K562 (cell line): ENCODE measurements around the gene H3-3A. TPM values are rescaled to one million over a fixed set of nuclear protein-coding genes. Genes with fewer than 3 reads are reported as not detected.
A peak's percentile ranks its signal among the peaks of the same experiment; 100 is the strongest.

Experiments
- CBX3 ChIP-seq, 2 experiments: IDR thresholded peaks; 1 replicate in 1 of 2; 2 replicates in 1 of 2; pipeline ENCODE4 v1.6.1; 2012; ENCODE audit warnings: inconsistent platforms in 2 of 2, low read length in 2 of 2, borderline replicate concordance in 1 of 2, control low read depth in 1 of 2
- DDX20 ChIP-seq: fragments of 450-650 bp; IDR thresholded peaks from 2 replicates; pipeline ENCODE4 v1.6.1; 2016; ENCODE audit warnings: missing genetic modification characterization, low read depth, mild to moderate bottlenecking, missing compliant biosample characterization, moderate library complexity
- EHMT2 ChIP-seq: fragments of 450-650 bp; IDR thresholded peaks from 2 replicates; pipeline ENCODE4 v1.6.1; 2018; ENCODE audit warnings: antibody characterized with exemption
- ESRRB ChIP-seq: fragments of 250-450 bp; sonication (Bioruptor Pico); IDR thresholded peaks from 2 replicates; pipeline ENCODE4 v1.5.0; 2020; ENCODE audit warnings: mild to moderate bottlenecking, moderate library complexity, borderline replicate concordance
- GATAD2B ChIP-seq: fragments of 450-650 bp; IDR thresholded peaks from 2 replicates; pipeline ENCODE4 v1.6.1; 2017; ENCODE audit warnings: mild to moderate bottlenecking, borderline replicate concordance
- HDAC6 ChIP-seq: IDR thresholded peaks from 2 replicates; pipeline ENCODE4 v1.6.1; 2012; ENCODE audit warnings: low read depth, mild to moderate bottlenecking, control low read depth, inconsistent platforms, low read length, moderate library complexity
- HNRNPH1 ChIP-seq: fragments of 200-400 bp; formaldehyde crosslinking; optimal IDR thresholded peaks from 2 replicates; pipeline ENCODE3; 2017; ENCODE audit warnings: low read depth, mild to moderate bottlenecking, low read length, moderate library complexity
- KAT8 ChIP-seq: fragments of 450-650 bp; IDR thresholded peaks from 2 replicates; pipeline ENCODE4 v1.6.1; 2016; ENCODE audit warnings: low read depth, mild to moderate bottlenecking
- NUFIP1 ChIP-seq: fragments of 450-650 bp; IDR thresholded peaks from 2 replicates; pipeline ENCODE4 v1.6.1; 2018; ENCODE audit not compliant: partially characterized antibody
- STAT5A ChIP-seq: IDR thresholded peaks from 2 replicates; pipeline ENCODE4 v1.6.1; 2012; ENCODE audit warnings: low read length, inconsistent platforms, borderline replicate concordance
- TFAP4 ChIP-seq: sonication (generic); formaldehyde crosslinking; IDR thresholded peaks from 2 replicates; pipeline ENCODE4 v1.8.0; 2022; ENCODE audit warnings: missing genetic modification reagents, mild to moderate bottlenecking, moderate library complexity, borderline replicate concordance
- THRB ChIP-seq: fragments of 450-650 bp; formaldehyde crosslinking; conservative IDR thresholded peaks from 2 replicates; pipeline ENCODE4 v1.4.0; 2022; ENCODE audit warnings: mild to moderate bottlenecking, missing genetic modification characterization
- ZBTB2 ChIP-seq: fragments of 450-650 bp; IDR thresholded peaks from 2 replicates; pipeline ENCODE4 v1.6.1; 2016; ENCODE audit warnings: antibody characterized with exemption
- ZFP36 ChIP-seq: fragments of 150-350 bp; IDR thresholded peaks from 2 replicates; pipeline ENCODE4 v1.6.1; 2018; ENCODE audit warnings: low read length, low read depth; ENCODE audit not compliant: partially characterized antibody
- ZKSCAN8 ChIP-seq: fragments of 200-800 bp; sonication (Bioruptor generic); IDR thresholded peaks from 2 replicates; pipeline ENCODE4 v1.6.1; 2016; ENCODE audit warnings: missing genetic modification characterization, missing compliant biosample characterization
- ZNF224 ChIP-seq: sonication (generic); formaldehyde crosslinking; IDR thresholded peaks from 2 replicates; pipeline ENCODE4 v1.8.0; 2022; ENCODE audit warnings: mild to moderate bottlenecking, missing genetic modification reagents
- ZNF511 ChIP-seq: sonication (generic); formaldehyde crosslinking; IDR thresholded peaks from 2 replicates; pipeline ENCODE4 v1.8.0; 2022; ENCODE audit warnings: mild to moderate bottlenecking, missing genetic modification reagents
- ZNF512 ChIP-seq: IDR thresholded peaks from 2 replicates; pipeline ENCODE4 v1.6.1; 2016; ENCODE audit warnings: missing genetic modification characterization, missing compliant biosample characterization
- ZNF655 ChIP-seq: fragments of 250-450 bp; sonication (Bioruptor Pico); IDR thresholded peaks from 2 replicates; pipeline ENCODE4 v1.5.0; 2021
- ZNF766 ChIP-seq: fragments of 200-800 bp; sonication (Bioruptor generic); conservative IDR thresholded peaks from 2 replicates; pipeline ENCODE4 v1.6.1; 2016; ENCODE audit warnings: missing genetic modification characterization, missing compliant biosample characterization
- polyA plus RNA-seq, 8 experiments: library from polyadenylated mRNA; depleted of rRNA in 4 of 8; stranded (reverse) in 5 of 8; unstranded in 3 of 8; fragments of >200 nt; fragmentation: Nextera tagmentation in 2 of 8; fragmentation: Illumina TruSeq in 1 of 8; extraction: Ambion mirVana in 2 of 8; extraction: Trizol in 1 of 8; gene quantifications; 2 replicates each; pipeline versions ENCODE4 v1.2.1 to v1.2.3, GENCODE V29; 2011 to 2014; ENCODE audit warnings: inconsistent platforms in 1 of 8, missing spikeins in 1 of 8
- total RNA-seq, 7 experiments: library from RNA; depleted of rRNA in 6 of 7; stranded (reverse); fragments of >200 nt in 6 of 7; fragmentation: Illumina TruSeq in 2 of 7; extraction: Trizol in 2 of 7; gene quantifications; 2 replicates each; pipeline versions ENCODE4 v1.2.1 to v1.2.3, GENCODE V29; 2011 to 2021; ENCODE audit warnings: low replicate concordance in 1 of 7

The H3-3A gene
- total and polyA plus RNA-seq, 9 of the 15 experiments (the other 6 are each of a cell fraction or from before 2014, with no cell fraction given): 426 to 1,083 (median 591) TPM

GRCh38 chr1:226110249-226111097 lies 48.0 kb downstream of the H3-3A start (continued):
- TF ChIP-seq ZBTB2 (no peak), KAT8 (no peak), ZNF512 (tag) (no peak), STAT5A (no peak), NUFIP1 (no peak), ZNF511 (CRISPR knock-in tag) (0 out of 2 replicates have a peak, but pooled peaks have one; percentile 47), ZKSCAN8 (CRISPR knock-in tag) (no peak; the same call in 1 of the 2 replicates), CBX3 (IDR thresholded peaks at IDR 0.05; ENCODE audit: borderline replicate concordance in 1 of 2, low read length in 2 of 2) (no peak), ZFP36 (no peak), DDX20 (tag) (no peak), TFAP4 (peak; percentile 66; the same call in 1 of the 2 replicates), ESRRB (no peak), ZNF655 (CRISPR knock-in tag) (no peak), HNRNPH1 (no peak), ZNF766 (peak; percentile 66; the same call in 1 of the 2 replicates), THRB (CRISPR knock-in tag) (no peak), EHMT2 (no peak), ZNF224 (CRISPR knock-in tag) (no peak), HDAC6 (no peak), GATAD2B (peak; percentile 57)
